T-cell (primary cell): ENCODE data around the gene AQP7. TPM values are rescaled to one million over a fixed set of nuclear protein-coding genes. Genes with fewer than 3 reads are reported as not detected.
"Not testable (repeated sequence)": the region's sequence is repeated elsewhere in the genome, so short reads cannot be mapped to it uniquely, and the experiment has no call there.

Source experiments
- ATAC-seq, 4 experiments: fragments of 200-7000 bp in 3 of 4; fragments of 150-1000 bp in 1 of 4; cut with Tn5 transposase; replicated peaks in 1 of 4; 1 replicate in 3 of 4; 2 replicates in 1 of 4; pipeline ENCODE4 v1.10.0; 2021; ENCODE audit warnings: moderate library complexity in 3 of 4, mild to moderate bottlenecking in 2 of 4, moderate number of reproducible peaks in 1 of 4
- CTCF ChIA-PET, 2 donors: fragments of 300-600 bp; sonication (Branson Sonifier 250); formaldehyde crosslinking; loops; one replicate each; lab custom pipeline; 2022; ENCODE audit warnings: antibody characterized with exemption in 2 of 2; lab: Charles Lee
- POLR2A ChIA-PET, 2 donors: fragments of 300-600 bp; sonication (Branson Sonifier 250); formaldehyde crosslinking; loops; one replicate each; lab custom pipeline; 2022; ENCODE audit warnings: antibody characterized with exemption in 2 of 2; lab: Charles Lee
- DNase-seq, 35 experiments: peaks; one replicate each; pipeline versions ENCODE4 v3.0.0 to v3.0.0-alpha.2; 2013 to 2023
- H3K27ac ChIP-seq: one replicate; pipeline ENCODE4 v1.5.1; 2013; ENCODE audit warnings: low read length
- H3K27me3 ChIP-seq, 2 experiments: replicated peaks in 1 of 2; 1 replicate in 1 of 2; 2 replicates in 1 of 2; pipeline versions ENCODE4 v1.6.1 to v1.7.0; 2013; ENCODE audit warnings: low read length in 1 of 2, mixed read lengths in 1 of 2; ENCODE audit not compliant: control insufficient read depth in 2 of 2, insufficient read depth in 2 of 2; ENCODE audit errors: extremely low read depth in 1 of 2
- H3K36me3 ChIP-seq, 2 donors: 1 replicate in 1 of 2; 2 replicates in 1 of 2; pipeline versions ENCODE4 v1.6.1 to v1.7.0; 2013; ENCODE audit warnings: low read length in 1 of 2; ENCODE audit not compliant: control insufficient read depth in 2 of 2, insufficient read depth in 1 of 2; ENCODE audit errors: extremely low read depth in 1 of 2
- H3K4me1 ChIP-seq, 2 experiments: 1 replicate in 1 of 2; 2 replicates in 1 of 2; pipeline versions ENCODE4 v1.6.1 to v1.7.0; 2013; ENCODE audit warnings: low read length in 2 of 2, mixed read lengths in 1 of 2; ENCODE audit not compliant: insufficient read depth in 2 of 2, control insufficient read depth in 1 of 2; ENCODE audit errors: extremely low read depth in 1 of 2
- H3K4me3 ChIP-seq, 2 donors: 1 replicate in 1 of 2; 2 replicates in 1 of 2; pipeline versions ENCODE4 v1.5.1 to v1.7.0; 2013; ENCODE audit warnings: mild to moderate bottlenecking in 2 of 2, low read length in 1 of 2, moderate library complexity in 1 of 2; ENCODE audit not compliant: control insufficient read depth in 1 of 2; ENCODE audit errors: extremely low read depth in 1 of 2
- H3K9me3 ChIP-seq: 2 replicates; pipeline ENCODE4 v1.7.0; 2013
- H3K27ac Mint-ChIP-seq, 2 donors: one replicate each; pipeline ENCODE4 v1.8.0; 2020 to 2021; ENCODE audit warnings: mild to moderate bottlenecking in 2 of 2, mixed read lengths in 2 of 2
- H3K27me3 Mint-ChIP-seq, 2 donors: one replicate each; pipeline ENCODE4 v1.8.0; 2021 to 2022; ENCODE audit warnings: mixed read lengths in 2 of 2
- H3K36me3 Mint-ChIP-seq: one replicate; pipeline ENCODE4 v1.8.0; 2021; ENCODE audit warnings: mixed read lengths
- H3K4me1 Mint-ChIP-seq, 3 donors: one replicate each; pipeline ENCODE4 v1.8.0; 2020 to 2022; ENCODE audit warnings: mixed read lengths in 3 of 3, mild to moderate bottlenecking in 1 of 3
- H3K4me3 Mint-ChIP-seq, 3 donors: one replicate each; pipeline ENCODE4 v1.8.0; 2020 to 2022; ENCODE audit warnings: mild to moderate bottlenecking in 3 of 3, mixed read lengths in 3 of 3, moderate library complexity in 3 of 3
- H3K9me3 Mint-ChIP-seq, 3 donors: one replicate each; pipeline ENCODE4 v1.8.0; 2020 to 2022; ENCODE audit warnings: mixed read lengths in 3 of 3
- WGBS: methylation state at CpG from one replicate; pipeline ENCODE4 v1.1.5; 2013; ENCODE audit warnings: missing lambda C conversion rate; ENCODE audit not compliant: insufficient coverage; 5-methylcytosine and 5-hydroxymethylcytosine counted together
- total RNA-seq, 35 experiments: library from RNA in 6 of 35; stranded (reverse) in 6 of 35; fragments of 120-200 nt in 1 of 35; gene quantifications; one replicate each; pipeline versions ENCODE4 v1.2.1 to v1.2.4 and lab custom pipeline; 2013 to 2026

The AQP7 gene
- total RNA-seq, 5 donors from 2014 or later (not counting 1 experiment from before 2014, with no cell fraction given), result 0.20 to 1.4 (median 0.44) TPM

GRCh38 chr9:33429256-33429985 lies 27.1 kb upstream of the AQP7 start:
- Histone ChIP-seq H3K27ac (no peak overlapping the region), H3K9me3 (no peaks in the 10 kb centered on the region), H3K4me3 (no peak overlapping the region), H3K4me1 (no peaks in the 10 kb centered on the region), H3K27me3 (no peaks in the 10 kb centered on the region), H3K36me3 (no peaks in the 10 kb centered on the region)
- ATAC-seq (no peak), DNase-seq (no peak)
- H3K4me3 Mint-ChIP-seq, result no peak overlapping the region
- H3K9me3 Mint-ChIP-seq, result no peaks in the 10 kb centered on the region
- H3K27me3 Mint-ChIP-seq, result no peaks in the 10 kb centered on the region
- no peaks in the 10 kb centered on the region for H3K36me3 Mint-ChIP-seq
- ChIA-PET CTCF (no interaction called here), POLR2A (no interaction called here)
- no CpG with 5 or more reads among the region's 3 CpGs for WGBS
- H3K27ac Mint-ChIP-seq, result no peak overlapping the region
- H3K4me1 Mint-ChIP-seq, result peaks cover 6 to 12% (median 8%) of the 10 kb centered on the region in 3 donors

- no peaks in the 10 kb centered on the region for H3K27me3 ChIP-seq
- H3K9me3 ChIP-seq, result no peaks in the 10 kb centered on the region
- ATAC-seq (peak; percentile 39 to 69 (median 66)), DNase-seq (peak in 10 of 35 experiments; percentile 13 to 38 (median 18))
- no peaks in the 10 kb centered on the region for H3K36me3 ChIP-seq
- H3K27ac Mint-ChIP-seq, result peak overlapping the region in 1 of 2 donors; percentile 62
- ChIA-PET CTCF (no interaction called here), POLR2A (no interaction called here)
- H3K9me3 Mint-ChIP-seq, result no peaks in the 10 kb centered on the region
- H3K4me1 ChIP-seq, result no peaks in the 10 kb centered on the region
- WGBS, result 90% methylated on average over 7 of the region's 7 CpGs
- no peaks in the 10 kb centered on the region for H3K27me3 Mint-ChIP-seq
- H3K4me3 Mint-ChIP-seq, result no peak overlapping the region
- no peaks in the 10 kb centered on the region for H3K36me3 Mint-ChIP-seq
- H3K4me3 ChIP-seq, result no peak overlapping the region
- peaks cover 6 to 9% (median 8%) of the 10 kb centered on the region in 3 donors for H3K4me1 Mint-ChIP-seq
- H3K27ac ChIP-seq, result peak overlapping the region; percentile 44
These were observed 24.5 kb upstream of the AQP7 start for GRCh38 chr9:33426843-33427293.

GRCh38 chr9:33425128-33425533 lies 22.8 kb upstream of the AQP7 start:
- H3K27me3 ChIP-seq, result no peaks in the 10 kb centered on the region
- H3K27ac ChIP-seq, result no peak overlapping the region
- 59% methylated on average over 2 of the region's 4 CpGs for WGBS
- ChIA-PET POLR2A (no interaction called here), CTCF (no interaction called here)
- no peaks in the 10 kb centered on the region for H3K36me3 Mint-ChIP-seq
- DNase-seq (no peak), ATAC-seq (no peak)
- H3K4me3 ChIP-seq, result no peak overlapping the region
- H3K4me3 Mint-ChIP-seq, result no peak overlapping the region
- H3K4me1 ChIP-seq, result no peaks in the 10 kb centered on the region
- H3K9me3 Mint-ChIP-seq, result no peaks in the 10 kb centered on the region
- peaks cover 8 to 11% (median 10%) of the 10 kb centered on the region in 3 donors for H3K4me1 Mint-ChIP-seq
- H3K27me3 Mint-ChIP-seq, result no peaks in the 10 kb centered on the region
- H3K9me3 ChIP-seq, result no peaks in the 10 kb centered on the region
- H3K27ac Mint-ChIP-seq, result no peak overlapping the region
- H3K36me3 ChIP-seq, result no peaks in the 10 kb centered on the region

GRCh38 chr9:33424492-33424891 lies 22.1 kb upstream of the AQP7 start:
- H3K9me3 ChIP-seq, H3K27me3 ChIP-seq, H3K4me1 ChIP-seq, H3K27ac ChIP-seq, H3K9me3 Mint-ChIP-seq, H3K27ac Mint-ChIP-seq, H3K36me3 ChIP-seq, DNase-seq, H3K36me3 Mint-ChIP-seq, H3K4me3 ChIP-seq, H3K4me3 Mint-ChIP-seq, CTCF ChIA-PET, POLR2A ChIA-PET, H3K27me3 Mint-ChIP-seq, ATAC-seq: not testable (repeated sequence)
- WGBS, result no CpG with 5 or more reads among the region's 6 CpGs
- H3K4me1 Mint-ChIP-seq, result peaks cover 9 to 14% (median 14%) of the 10 kb centered on the region in 3 donors

GRCh38 chr9:33424043-33424442 lies 21.7 kb upstream of the AQP7 start:
- peaks cover 9 to 15% (median 14%) of the 10 kb centered on the region in 3 donors for H3K4me1 Mint-ChIP-seq
- ATAC-seq, H3K4me3 ChIP-seq, POLR2A ChIA-PET, H3K4me1 ChIP-seq, H3K27me3 ChIP-seq, H3K9me3 ChIP-seq, H3K36me3 ChIP-seq, H3K27me3 Mint-ChIP-seq, H3K27ac ChIP-seq, H3K4me3 Mint-ChIP-seq, CTCF ChIA-PET, DNase-seq, H3K27ac Mint-ChIP-seq, H3K9me3 Mint-ChIP-seq, H3K36me3 Mint-ChIP-seq: not testable (repeated sequence)
- no CpG with 5 or more reads among the region's 7 CpGs for WGBS

GRCh38 chr9:33419708-33420303 lies 17.4 kb upstream of the AQP7 start:
- Mint-ChIP-seq H3K4me3 (no peak overlapping the region), H3K9me3 (no peaks in the 10 kb centered on the region), H3K27me3 (no peaks in the 10 kb centered on the region), H3K27ac (peak overlapping the region; percentile 24 to 76), H3K4me1 (peaks cover 43 to 49% (median 43%) of the 10 kb centered on the region in 3 donors), H3K36me3 (no peaks in the 10 kb centered on the region)
- CTCF ChIA-PET, result interaction anchor here (0.7 to 2.1 kb wide), 3 partner anchors 18 to 47 kb away, joined by 5 to 6 read pairs (median 5); no protein-coding TSS in a partner anchor
- Histone ChIP-seq H3K9me3 (no peaks in the 10 kb centered on the region), H3K4me3 (no peak overlapping the region), H3K27me3 (no peaks in the 10 kb centered on the region), H3K27ac (no peak overlapping the region), H3K4me1 (peaks cover 24 to 41% of the 10 kb centered on the region in 2 experiments), H3K36me3 (no peaks in the 10 kb centered on the region)
- ATAC-seq (no peak), DNase-seq (no peak)
- POLR2A ChIA-PET, result interaction anchor here (0.5 to 0.6 kb wide), 2 partner anchors 10 to 71 kb away, joined by 3 read pairs; no protein-coding TSS in a partner anchor
- 90% methylated on average over 3 of the region's 10 CpGs for WGBS
